GM12875 (cell line): ENCODE data around the gene GIMAP6.
"Not testable (repeated sequence)": the region's sequence is repeated elsewhere in the genome, so short reads cannot be mapped to it uniquely, and the experiment has no call there.

ENCODE experiments used
- H3K4me3 ChIP-seq: one replicate; pipeline ENCODE4 v1.5.1; 2011; ENCODE audit warnings: low read depth, low read length, control low read depth
- TF ChIP-seq, protein P1 (sequence below): IDR thresholded peaks from 2 replicates; pipeline ENCODE4 v1.5.1; 2011; ENCODE audit warnings: low read depth, mild to moderate bottlenecking, control low read depth, inconsistent platforms, low read length, moderate library complexity, borderline replicate concordance; ENCODE audit not compliant: insufficient read depth

Gene GIMAP6

GRCh38 chr7:150587551-150587950, 44.6 kb downstream of the GIMAP6 start:
- TF ChIP-seq, protein P1, sequence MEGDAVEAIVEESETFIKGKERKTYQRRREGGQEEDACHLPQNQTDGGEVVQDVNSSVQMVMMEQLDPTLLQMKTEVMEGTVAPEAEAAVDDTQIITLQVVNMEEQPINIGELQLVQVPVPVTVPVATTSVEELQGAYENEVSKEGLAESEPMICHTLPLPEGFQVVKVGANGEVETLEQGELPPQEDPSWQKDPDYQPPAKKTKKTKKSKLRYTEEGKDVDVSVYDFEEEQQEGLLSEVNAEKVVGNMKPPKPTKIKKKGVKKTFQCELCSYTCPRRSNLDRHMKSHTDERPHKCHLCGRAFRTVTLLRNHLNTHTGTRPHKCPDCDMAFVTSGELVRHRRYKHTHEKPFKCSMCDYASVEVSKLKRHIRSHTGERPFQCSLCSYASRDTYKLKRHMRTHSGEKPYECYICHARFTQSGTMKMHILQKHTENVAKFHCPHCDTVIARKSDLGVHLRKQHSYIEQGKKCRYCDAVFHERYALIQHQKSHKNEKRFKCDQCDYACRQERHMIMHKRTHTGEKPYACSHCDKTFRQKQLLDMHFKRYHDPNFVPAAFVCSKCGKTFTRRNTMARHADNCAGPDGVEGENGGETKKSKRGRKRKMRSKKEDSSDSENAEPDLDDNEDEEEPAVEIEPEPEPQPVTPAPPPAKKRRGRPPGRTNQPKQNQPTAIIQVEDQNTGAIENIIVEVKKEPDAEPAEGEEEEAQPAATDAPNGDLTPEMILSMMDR = no peak

DNA sequence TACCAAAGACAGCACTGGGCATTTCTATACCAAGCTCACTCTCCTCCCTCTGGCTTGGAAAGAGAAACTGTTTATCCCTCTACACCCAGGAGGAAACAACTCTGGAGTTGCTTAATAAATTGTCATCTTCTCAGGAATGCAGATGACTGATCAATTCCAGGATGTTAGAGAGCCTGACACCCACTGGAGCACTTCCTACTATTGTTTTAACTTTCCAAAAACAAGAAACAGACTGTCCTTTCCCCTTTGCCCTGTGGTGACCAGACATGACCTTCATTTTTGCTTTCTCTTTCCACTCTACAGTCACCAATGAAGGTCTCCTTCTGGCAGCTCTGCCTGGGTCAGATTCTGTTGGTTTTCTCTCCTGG, 45.4 kb downstream of the GIMAP6 start:
- H3K4me3 ChIP-seq = no peak overlapping the region
- TF ChIP-seq, protein P1 = no peak

More at GRCh38 chr7:150587551-150587950, 44.6 kb downstream of the GIMAP6 start:
- H3K4me3 ChIP-seq = no peak overlapping the region

- H3K4me3 ChIP-seq = no peak overlapping the region
- TF ChIP-seq, protein P1 = no peak
Measured at GRCh38 chr7:150586068-150586784, 46.0 kb downstream of the GIMAP6 start.

DNA sequence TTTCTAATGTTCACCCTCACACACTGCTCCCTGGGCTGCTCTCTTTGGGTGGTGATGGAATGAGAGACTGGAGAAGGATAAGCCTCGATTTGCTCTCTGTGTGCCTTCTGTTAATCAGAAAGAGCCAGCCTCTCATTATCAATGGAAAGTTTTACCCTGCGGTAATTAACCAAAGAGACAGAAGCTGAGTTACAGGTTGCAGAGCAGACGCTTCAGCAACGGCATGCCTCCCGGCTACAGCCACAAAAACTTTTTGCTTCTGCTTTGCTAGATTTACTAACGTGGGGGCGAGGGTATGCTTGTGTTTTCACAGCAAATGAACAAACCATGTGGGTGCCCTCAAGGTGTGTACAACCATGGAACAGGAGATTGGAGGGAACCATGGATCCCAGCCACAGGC, 47.0 kb downstream of the GIMAP6 start:
- TF ChIP-seq, protein P1 = no peak
- no peak overlapping the region for H3K4me3 ChIP-seq

DNA sequence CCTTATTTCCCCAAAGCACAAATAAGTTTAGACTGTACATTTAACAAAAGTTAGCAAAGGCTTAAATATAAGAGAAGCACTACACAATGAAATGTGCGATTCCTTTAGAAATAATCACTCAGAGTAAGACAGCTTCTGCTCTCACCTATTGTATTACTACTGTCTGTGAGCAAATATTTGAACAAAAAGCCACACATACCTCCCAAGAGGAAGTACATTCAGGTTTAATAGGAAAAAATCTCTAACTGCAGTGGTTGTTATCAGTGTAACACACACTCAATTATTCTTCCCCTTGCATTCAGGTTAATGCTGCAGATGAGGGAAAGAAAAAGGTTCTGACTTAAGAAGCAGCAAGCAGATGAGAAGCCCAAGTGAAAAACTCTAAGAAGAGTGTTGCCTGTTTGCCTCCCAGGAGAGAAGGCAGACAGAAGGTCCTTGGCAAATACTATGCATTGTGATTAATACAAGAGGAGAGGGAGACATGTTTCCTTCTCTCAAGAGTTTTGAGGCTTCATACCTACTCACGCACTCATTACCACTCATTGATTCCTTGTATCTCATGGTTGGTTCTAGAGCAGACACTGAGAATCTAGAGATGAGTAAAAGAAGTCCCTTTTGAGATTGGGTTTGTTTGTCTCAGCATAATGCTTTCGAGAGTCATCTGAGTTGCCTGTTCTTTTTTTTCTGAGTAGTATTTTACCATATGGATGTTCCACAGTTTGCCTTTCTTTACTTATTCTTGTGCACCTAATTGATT, 51.4 kb downstream of the GIMAP6 start:
- TF ChIP-seq, protein P1 = no peak
- no peak overlapping the region for H3K4me3 ChIP-seq

DNA sequence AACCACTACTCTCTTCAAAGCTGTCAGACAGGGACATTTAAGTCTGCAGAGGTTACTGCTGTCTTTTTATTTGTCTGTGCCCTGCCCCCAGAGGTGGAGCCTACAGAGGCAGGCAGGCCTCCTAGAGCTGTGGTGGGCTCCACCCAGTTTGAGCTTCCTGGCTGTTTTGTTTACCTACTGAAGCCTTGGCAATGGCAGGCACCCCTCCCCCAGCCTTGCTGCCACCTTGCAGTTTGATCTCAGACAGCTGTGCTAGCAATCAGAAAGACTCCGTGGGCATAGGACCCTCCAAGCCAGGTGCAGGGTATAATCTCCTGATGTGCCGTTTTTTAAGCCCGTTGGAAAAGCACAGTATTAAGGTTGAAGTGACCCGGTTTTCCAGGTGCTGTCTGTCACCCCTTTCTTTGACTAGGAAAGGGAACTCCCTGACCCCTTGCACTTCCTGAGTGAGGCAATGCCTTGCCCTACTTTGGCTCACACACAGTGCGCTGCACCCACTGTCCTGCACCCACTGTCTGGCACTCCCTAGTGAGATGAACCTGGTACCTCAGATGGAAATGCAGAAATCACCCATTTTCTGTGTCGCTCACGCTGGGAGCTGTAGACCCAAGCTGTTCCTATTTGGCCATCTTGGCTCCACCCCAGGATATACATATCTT, 52.1 kb downstream of the GIMAP6 start:
- not testable (repeated sequence) for H3K4me3 ChIP-seq
